HG03342 (cell line): Measurements from ENCODE around the gene COQ4.
"Not testable (repeated sequence)": the region's sequence is repeated elsewhere in the genome, so short reads cannot be mapped to it uniquely, and the experiment has no call there.

Experiments
- ATAC-seq: cut with Tn5 transposase; IDR thresholded peaks from one replicate; pipeline ENCODE4 v1.9.1; 2021; ENCODE audit warnings: mild to moderate bottlenecking, moderate library complexity; ENCODE audit not compliant: unreplicated experiment

COQ4 gene

GRCh38 chr9:128298535-128299482 lies 23.8 kb upstream of the COQ4 start:
- no peak for ATAC-seq

- no peak for ATAC-seq
Measured at GRCh38 chr9:128304136-128304970, 18.3 kb upstream of the COQ4 start.

- ATAC-seq = no peak
Measured at GRCh38 chr9:128304971-128305288, 17.7 kb upstream of the COQ4 start.

- no peak for ATAC-seq
Measured at GRCh38 chr9:128309551-128309950, 13.1 kb upstream of the COQ4 start.

DNA sequence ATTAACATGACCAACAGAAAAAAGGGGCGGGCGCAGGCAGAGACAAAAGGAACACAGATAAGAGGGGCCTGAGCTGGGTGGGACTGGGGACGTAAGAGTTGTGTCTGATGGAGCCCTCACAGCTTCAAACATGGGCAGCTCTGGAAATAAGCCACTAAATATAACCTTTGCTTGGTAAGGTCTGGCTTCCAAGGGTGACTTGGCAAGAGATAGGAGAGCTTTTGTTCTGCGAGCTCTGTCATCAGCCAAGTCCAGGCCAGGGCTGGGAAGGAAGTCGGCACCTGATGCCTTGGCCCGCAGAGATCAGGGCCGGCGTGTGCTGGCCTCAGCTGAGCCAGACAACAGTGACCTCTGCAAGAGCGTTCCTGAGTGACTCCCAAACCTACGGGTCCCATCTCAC lies 12.2 kb upstream of the COQ4 start:
- ATAC-seq = no peak

GRCh38 chr9:128314697-128315096 lies 7.9 kb upstream of the COQ4 start:
- ATAC-seq = no peak

- ATAC-seq = no peak
Measured at GRCh38 chr9:128316421-128316820, 6.2 kb upstream of the COQ4 start.

DNA sequence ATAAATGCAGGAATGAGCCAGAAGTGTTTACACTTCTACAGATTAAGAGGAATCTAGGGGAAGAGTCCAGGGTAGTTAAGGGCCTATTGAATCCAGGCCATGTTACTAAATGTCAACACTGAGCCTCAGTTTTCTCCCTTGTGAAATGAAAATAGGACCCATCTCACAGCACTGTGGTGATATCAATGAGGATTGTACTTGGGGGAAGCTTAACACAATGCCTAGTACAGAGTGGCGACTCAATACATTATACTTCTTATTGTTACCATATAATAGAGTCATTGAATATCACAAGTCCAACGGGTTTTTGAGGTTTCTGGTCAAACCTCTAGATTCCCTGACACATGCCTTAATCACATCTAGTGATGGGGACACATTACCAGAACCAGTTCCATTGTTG lies 5.0 kb upstream of the COQ4 start:
- ATAC-seq = no peak

GRCh38 chr9:128321343-128321742 lies 1.3 kb upstream of the COQ4 start:
- ATAC-seq = no peak

DNA sequence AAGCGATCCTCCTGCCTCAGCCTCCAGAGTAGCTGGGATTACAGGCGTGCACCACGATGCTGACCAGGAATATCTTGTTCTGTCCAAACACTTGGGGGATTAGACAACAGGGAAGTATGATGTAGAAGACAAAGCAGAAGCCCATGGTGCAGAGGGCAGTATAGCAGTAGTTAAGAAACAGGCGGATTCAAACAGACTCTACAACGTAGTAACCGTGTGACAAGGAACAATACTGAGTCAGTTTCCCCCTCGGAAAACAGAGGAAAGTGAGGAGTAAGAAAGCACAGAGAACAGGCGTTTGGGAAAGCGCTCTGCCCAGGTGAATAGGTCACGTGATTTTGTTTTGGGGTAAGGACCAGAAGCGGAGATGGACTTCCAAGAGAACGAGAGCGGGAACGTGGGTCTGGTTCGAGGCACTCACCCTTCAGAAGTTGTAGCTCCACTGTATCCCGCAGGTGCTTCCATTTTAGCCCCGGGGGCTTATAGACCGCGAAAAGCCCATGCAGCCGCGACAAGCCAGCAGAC lies 698 bp upstream of the COQ4 start:
- ATAC-seq = peak; percentile 4

DNA sequence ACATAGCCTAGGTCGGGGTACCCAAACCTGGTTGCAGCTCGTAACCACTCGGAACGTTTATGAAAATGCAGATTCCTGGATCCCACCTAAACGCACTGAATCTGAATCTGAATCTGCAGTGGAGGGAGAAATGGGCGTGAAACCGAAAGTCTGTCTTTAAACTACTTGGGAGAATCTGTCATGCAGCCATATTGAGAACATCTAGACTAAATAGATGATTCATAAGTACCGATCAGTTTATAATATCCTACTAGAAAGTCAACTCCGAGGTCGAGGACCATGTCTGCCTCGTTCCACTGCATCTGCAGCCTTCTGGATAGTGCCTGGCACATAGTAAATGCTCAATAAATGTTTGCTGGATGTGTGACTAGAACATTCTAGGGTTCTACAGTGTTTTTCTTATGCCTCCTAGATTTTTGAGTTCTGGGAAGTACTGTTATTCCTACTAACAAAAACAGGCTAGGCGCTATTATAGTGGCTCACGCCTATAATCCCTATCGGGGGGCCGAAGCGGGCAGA lies 632 bp downstream of the COQ4 start:
- no peak for ATAC-seq

- no peak for ATAC-seq
Measured at GRCh38 chr9:128323791-128324190, 1.2 kb downstream of the COQ4 start.

DNA sequence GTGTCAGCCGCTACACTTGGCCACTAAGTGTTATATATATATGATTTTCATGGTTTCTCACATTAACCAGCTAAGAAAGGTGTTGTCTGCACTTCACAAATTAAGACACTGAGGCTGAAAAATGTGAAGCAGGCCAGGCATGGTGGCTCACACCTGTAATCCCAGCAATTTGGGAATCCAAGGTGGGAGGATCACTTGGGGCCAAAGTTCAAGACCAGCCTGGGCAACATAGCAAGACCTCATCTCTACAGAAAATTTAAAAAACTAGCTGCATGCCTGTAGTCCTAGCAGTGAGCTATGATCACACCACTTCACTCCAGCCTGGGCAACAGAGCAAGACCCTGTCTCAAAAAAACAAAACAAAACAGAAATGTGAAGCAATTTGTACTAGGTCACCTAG lies 1.8 kb downstream of the COQ4 start:
- no peak for ATAC-seq

DNA sequence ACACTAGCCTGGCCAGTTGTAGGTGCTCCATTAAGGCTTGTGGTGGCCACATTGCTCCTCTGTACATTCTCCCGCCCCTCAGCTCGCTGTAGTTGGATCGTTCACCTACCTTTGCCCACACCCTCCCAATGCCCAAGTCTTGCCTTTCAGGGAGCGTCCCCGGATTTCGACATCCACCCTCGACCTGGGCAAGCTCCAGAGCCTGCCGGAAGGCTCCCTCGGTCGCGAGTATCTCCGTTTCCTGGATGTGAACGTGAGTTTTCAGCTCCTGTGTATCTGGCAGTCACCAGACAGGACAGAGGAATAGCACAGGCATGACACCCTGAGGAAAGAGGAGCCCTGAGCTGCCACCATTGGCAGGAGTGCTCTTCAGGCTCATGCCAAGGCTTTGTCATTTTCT lies 3.0 kb downstream of the COQ4 start:
- ATAC-seq = no peak

GRCh38 chr9:128333451-128333869 lies 10.8 kb downstream of the COQ4 start:
- ATAC-seq = no peak

DNA sequence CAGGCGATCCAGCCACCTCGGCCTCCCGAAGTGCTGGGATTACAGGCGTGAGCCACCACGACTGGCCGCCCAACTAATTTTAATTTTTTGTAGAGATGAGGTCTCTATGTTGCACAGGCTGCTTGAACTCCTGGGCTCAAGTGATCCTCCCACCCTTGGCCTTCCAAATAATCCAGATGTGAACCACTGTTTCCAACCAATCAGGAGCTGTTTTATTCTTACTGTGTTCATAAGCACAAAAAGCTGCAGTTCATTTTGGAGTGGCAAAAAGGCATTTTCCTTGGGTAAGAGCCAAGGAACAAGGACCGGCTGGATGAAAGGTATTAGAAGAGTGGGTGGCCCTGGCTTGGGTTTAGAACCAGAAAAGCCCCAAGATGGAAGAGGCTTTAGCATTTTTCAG lies 12.5 kb downstream of the COQ4 start:
- no peak for ATAC-seq

- ATAC-seq = no peak
Measured at GRCh38 chr9:128335914-128336313, 13.3 kb downstream of the COQ4 start.

- ATAC-seq = no peak
Measured at GRCh38 chr9:128337936-128338335, 15.3 kb downstream of the COQ4 start.

DNA sequence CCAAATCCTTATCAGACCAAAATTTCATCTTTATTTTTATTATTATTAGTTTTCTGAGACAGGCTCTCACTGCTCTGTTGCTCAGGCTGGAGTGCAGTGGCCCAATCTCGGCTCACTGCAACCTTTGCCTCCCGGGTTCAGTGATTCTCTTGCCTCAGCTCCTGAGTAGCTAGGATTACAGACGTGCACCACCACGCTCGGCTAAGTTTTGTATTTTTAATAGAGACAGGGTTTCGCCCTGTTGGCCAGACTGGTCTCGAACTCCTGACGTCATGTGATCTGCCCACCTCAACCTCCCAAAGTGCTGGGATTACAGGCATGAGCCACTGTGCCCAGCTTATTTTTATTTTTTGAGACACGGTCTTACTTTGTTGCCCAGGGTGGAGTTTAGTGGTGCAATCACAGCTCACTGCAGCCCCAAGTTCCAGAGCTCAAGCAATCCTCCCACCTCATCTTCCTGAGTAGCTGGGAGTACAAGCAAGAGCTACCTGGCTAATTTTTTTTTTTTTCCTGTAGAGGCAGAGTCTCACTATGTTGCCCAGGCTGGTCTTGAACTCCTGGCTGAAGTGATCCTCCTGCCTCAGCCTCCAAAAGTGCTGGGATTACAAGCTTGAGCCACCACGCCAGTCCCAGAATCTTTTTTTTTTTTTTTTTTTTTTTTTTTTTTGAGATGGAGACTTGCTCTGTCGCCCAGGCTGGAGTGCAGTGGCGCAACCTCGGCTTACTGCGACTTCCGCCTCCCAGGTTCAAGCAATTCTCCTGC lies 16.4 kb downstream of the COQ4 start:
- not testable (repeated sequence) for ATAC-seq

GRCh38 chr9:128339761-128340690 lies 17.4 kb downstream of the COQ4 start, which contains the start of gene SLC27A4:
Gene SLC27A4, plus strand, starts transcription at chr9:128340527. Its CDS starts 2,606 bp downstream, at chr9:128343133.
- peak; percentile 77 for ATAC-seq
